Inflammatory macrophage (primary cell): ENCODE data around the gene INSL4.

Experiments
- DNase-seq, 2 donors: peaks; one replicate each; pipeline ENCODE4 v3.0.0-alpha.2; 2020 to 2022
- total RNA-seq, 18 experiments: gene quantifications; one replicate each; lab custom pipeline; 2026; ENCODE audit warnings: mixed read lengths in 6 of 18, inconsistent platforms in 2 of 18; lab: John Stamatoyannopoulos, UW

The INSL4 gene
- total RNA-seq, result 0 to 0.15 (median 0) reads per million in 18 experiments

DNA sequence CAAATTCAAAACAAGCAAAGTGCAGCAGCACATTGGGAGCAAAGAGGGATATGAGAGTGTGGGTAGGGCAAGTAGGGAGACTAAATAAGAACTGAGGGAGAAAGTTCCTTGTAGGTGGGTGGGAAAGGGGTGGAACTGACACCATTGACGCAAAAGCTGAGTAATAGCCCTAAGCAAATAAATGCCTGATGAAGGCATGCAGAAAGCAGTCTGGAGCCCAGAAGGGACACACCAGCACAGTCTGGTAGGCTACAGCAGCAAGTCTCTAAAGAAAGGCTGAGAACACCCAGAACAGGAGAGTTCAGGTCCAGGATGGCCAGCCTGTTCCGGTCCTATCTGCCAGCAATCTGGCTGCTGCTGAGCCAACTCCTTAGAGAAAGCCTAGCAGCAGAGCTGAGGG is at the start of gene INSL4:
INSL4 (plus strand) TSS at position 208 of the 400 bp plus-strand sequence; CDS start at position 313, 105 bp downstream.
- DNase-seq, result no peak

DNA sequence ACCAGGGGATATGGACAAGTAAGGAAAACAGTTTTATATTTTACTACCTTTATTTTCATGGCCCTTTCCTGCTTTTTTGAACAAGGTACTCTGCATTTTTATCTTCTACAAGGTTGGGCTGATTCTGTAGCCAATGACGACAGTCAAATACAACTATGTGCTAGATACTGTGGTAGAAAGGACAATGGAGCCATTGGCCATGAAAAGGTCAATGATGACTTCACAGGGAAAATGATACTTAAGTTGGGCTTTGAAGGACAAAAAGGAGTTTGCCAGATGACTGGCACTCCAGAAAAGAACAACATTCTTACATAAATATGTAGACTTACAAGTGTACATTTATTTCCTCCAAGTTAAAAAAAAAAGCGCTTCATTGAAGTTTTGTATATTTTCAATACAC is 46.4 kb upstream of the INSL4 start:
- DNase-seq, result no peak

DNA sequence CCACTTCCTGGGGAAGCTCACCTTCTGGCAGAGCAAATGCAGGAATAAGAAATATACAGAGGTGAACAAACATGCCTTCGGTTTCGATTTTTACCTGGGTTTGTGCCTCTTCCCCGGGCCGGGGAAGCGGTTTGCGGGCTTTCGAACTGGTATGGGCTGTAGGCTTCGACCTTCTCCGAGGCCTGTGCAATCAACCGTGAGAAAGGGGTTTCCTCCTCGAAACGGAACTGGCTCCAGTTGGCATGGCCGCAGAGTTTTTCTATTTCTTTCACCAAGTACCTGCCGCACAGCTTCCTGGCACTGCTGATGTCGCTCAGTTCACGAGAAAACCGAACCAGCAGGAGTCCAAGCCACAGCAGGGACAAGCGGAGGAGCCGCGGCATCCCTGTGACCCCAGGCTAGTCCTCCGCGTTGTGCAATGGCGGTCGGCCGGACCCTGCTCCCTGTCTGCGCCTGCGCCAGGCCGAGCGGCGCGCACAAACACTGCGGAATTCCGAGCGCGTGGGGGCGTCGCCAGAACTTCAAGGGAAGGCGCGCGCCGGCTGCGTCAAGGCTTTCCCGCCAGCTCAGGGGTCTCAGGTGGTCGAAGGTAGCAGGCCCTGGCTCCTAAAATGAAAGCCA is 45.9 kb upstream of the INSL4 start, which contains the start of gene INSL6:
INSL6 (minus strand) TSS at position 420 of the 621 bp plus-strand sequence; CDS start at position 383, 37 bp downstream.
- DNase-seq, result no peak

DNA sequence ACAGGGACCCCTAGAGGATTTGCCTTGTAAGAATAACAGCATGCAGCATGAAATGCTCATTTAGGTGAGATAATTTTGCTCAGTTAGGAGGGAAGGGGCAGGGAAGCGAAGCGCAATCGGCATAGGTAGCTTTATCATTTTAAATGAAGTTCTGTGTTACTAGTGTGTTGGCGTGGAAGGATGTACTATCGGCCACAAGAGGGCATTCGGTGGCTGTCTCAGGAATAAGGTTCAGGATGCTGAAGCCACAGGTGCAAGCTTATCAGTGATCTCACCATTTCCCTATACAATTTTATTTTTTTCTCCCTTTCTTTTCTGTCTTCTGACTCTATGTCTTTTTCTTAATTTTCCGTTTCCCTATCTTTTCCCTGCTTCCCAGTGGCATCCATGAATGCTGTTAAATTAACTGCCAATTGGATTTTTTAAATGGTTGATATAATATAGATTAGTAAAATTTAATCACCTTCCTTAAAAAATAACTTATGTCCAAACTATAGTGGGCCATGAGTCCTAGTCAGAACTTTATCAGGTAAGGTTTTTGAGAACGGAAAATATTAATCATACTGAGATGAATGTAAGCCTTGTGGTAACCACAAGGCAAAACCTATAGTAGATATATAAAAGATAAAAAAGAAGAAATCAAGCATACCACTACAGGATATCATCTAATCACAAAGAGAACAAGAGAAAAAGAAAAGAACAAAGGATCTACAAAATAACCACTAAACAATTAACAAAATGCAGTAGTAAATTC is 44.6 kb upstream of the INSL4 start:
- DNase-seq, result peak; percentile 25 to 58

DNA sequence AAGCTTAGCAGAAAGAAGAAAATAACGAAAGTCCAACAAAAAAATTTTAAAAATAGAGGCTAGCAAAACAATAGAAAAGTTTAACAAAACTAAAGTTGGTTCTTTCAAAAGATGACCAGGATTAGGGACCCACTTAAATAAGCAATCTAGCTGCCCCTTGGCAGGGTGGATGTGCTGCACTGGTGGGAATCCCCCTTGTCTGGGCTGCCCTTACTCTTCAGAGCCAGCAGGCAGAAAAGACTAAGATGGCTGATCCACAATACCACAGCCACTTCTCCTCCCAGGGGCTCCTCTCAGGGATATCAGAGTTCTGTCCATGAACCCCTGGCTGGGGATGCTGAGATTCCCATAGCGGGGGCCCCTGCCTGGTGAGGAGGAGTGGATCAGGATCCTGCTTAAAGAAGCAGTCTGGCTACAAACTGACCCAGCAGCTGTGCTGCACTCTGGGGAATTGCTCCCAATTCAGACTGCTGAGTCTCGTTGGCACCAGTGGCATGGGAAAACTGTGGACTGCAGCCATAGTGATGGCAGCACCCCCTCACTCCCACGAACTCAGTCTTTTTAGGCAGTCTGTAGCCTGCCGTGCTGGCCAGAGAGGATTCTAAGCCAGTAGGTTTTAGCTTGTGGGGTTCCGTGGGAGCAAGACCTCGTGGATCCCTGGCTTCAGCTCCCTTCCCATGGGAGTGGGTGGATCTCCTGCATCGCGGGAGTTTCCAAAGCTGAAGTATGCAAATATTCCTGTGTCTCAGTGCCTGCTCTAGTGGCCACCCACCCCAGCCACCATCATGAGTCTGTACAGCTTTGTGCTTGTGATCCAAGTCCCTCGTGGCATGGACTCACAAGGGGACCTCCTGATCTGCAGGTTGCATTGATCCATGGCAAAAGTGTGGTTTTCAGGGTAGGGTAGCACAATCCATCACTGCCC is 42.9 kb upstream of the INSL4 start:
- no peak for DNase-seq

DNA sequence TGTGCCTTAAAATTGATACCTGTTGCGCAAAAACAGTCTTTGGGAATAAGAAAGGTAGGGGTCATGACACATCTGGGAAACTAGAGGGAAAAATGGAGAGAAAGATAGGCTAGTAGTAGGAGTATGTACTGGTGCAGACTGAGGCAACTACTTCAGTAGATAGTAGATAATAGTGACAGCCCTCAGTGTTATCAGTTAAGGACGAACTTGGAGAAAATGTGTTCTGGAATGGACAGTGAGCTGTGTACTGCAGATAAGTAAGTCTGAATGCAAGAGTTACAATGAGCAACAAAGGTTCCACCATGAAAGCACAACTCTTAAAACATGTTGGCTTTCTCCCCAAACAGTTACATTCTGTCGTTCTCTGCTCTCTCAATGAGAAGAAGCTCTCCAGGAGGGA is 39.2 kb upstream of the INSL4 start:
- no peak for DNase-seq

DNA sequence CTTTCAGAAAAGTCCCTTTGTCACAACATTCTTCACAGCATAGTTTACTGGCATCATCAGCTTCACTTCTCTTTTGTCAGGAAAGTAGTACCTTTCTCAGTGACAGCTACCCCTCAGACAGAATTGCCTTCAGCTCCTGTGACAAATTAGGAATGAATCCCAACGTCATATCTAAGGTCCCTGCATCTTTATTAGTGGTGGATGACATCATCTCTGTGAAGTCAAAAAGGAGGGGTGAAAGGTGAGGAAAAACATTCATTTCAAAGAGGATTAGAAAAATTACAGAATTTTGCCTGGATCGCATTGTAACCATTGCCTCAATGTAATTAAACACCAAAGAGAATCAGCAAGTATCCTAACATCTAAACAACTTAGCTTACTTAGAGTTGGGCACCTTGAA is 37.9 kb upstream of the INSL4 start:
- no peak for DNase-seq

DNA sequence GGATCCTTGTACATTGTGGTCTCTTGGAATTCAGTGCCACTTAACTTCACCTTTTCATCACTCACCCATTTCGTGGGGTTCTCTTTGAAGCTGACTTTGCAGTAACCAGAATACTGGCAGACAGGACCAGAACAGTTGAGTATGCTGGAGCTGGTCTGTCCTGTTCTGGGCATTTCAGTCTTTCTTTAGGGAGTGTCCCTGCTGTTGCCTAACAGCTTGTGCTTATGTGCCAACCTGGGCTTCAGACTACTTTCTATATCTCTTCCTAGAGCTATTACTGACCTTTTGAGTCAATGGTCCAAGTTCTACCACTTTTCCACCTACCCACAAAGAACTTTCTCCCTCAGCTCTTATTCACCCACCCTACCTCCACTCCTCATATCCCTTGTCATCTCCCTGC is 35.8 kb upstream of the INSL4 start:
- DNase-seq, result no peak

DNA sequence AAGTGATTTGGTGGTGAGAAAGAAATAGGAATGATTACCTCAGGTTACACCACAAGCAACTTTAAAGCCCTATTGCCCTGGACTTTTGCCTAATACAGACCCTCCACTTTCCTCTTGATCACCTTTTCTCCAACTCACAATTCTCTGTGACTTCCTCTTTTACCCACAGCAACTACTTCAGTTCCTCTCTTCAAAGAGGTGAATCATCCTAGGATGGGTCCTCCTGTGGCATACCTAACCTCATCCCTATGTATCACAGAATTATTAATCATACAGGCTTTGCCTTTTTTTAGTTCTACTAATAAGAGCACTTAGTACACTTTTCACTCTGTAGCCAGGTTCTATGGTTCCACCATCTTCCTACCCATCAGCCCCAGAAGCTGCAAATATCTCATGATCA is 26.1 kb upstream of the INSL4 start:
- no peak for DNase-seq

DNA sequence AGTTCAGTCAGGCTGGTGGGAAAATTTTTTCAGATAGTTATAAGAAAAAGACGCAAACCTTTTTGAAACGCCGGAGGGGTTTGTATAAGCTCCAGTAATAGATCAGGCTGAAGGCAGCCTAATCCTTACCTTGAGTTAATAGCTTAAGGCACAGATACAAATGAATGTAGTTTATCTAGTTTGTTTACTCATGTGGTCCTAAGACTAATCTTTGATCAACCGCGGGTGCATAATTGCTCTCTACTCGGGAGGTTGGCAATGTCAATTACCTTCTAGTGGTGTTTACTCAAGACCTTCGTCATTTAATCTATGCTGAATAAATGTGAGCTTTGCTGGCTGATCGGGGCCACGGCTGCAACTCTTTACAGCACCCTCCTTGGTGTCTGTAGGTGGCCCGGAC is 665 bp upstream of the INSL4 start:
- no peak for DNase-seq

DNA sequence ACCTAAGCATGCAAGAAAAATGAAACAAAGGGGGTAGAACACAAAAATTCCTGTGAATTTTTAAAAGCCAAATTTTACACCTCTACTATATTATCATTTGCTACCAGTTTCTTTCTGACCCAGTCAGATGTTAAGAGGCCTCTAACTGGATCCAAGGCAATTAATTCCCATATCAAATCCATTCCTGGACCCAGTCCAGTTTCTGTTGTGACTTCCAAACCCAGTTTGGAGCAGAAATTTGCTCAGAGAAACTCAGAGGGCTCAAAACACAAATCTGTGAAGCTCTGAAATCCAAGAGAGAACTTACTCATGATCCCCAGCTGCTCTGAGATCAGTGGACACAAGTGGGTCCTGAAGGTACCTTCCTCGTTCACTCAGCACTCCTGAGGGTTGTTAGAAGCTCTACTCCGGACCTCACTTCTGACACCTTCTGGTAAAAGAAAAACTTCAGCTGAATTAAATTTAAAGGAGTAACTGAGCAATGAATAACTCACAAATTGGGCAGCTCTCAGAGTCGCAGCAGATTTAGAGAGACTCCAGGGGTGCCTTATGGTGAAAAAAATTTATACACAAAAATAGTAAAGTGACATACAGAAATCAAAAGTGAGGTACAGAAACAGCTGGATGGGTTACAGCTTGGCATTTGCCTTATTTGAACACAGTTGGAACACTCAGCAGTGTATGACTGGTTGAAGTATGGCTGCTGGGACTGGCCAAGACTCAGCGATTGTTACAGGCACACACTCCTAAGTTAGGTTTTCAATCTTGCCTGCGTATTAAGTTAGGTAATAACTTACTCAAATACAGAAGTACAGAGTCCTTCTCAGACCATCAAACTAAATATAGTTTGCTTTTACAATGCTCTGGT is 32.4 kb downstream of the INSL4 start:
- no peak for DNase-seq

DNA sequence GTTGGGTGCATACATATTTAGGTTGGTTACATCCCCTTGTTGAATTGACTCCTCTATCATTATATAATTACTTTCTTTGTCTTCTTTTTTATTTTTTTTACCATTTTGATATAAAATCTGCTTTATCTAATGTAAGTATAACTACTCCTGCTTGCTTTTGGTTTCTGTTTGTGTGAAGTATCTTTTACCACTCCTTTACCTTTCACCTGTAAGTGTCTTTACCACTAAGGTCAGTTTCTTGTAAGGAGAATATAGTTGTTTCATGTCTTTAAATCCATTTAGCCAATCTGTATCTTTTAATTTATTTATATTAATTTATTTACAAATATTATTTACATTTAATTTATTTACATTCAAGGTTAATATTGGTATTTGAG is 33.0 kb downstream of the INSL4 start:
- DNase-seq, result no peak

DNA sequence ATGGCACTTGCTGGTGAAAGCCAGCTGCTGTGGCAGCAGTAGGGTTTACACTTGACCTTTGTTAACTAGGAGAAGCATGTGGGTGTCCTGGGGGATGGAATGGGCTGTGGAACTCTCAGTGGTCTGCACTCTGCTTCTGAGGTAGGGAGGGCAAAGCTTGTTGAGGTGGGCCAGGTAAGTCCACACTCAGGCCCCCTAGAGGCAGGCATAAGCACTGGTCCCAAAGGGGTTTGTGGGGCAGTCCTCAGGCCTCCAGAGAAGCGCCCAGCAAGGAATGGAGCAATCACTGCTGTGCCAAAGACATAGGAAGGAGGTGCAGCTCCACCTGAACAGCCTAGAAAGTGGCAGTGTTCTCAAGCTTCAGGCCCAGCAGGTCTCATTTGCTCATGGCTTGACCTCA is 34.7 kb downstream of the INSL4 start:
- no peak for DNase-seq

DNA sequence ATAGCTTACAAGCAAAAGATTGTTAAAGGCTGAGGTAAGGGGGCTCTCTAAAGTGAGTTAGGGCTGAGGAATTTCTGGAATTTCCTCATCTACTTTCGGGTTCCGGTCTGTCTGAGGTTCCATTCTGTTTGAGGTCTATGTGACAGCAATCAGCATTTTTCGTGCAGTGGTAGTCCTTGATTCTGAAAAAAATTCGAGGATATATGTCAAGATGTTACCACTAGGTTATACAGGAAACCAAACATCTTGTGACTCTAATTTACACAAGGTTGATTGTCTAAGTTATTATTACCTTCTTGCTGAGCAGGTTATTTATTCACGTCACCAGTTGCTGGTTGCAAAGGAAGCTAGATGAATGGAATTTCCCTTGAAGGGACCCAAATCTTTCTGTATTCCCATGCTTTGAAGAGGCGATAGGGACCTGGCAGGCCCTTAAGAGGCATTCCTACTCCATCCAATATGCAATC is 38.1 kb downstream of the INSL4 start:
- DNase-seq, result no peak

DNA sequence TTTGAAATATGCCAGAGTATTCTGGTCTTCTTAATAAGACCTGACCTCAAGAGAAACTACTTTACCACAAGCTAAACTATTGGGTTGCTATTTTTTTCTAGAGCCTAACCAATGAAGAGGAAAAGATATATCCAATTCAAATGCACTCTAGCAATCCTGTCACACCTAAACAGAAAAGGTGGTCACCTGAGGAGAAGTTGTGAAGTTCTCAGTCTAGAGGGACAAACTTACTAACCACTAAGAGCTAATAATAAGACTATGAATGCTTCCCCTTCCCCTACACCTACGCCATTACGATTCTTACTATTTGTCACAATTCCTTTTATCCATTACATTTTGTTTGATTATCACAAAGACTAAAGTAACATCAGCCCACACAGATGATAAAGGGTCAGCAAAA is 43.6 kb downstream of the INSL4 start:
- DNase-seq, result no peak

DNA sequence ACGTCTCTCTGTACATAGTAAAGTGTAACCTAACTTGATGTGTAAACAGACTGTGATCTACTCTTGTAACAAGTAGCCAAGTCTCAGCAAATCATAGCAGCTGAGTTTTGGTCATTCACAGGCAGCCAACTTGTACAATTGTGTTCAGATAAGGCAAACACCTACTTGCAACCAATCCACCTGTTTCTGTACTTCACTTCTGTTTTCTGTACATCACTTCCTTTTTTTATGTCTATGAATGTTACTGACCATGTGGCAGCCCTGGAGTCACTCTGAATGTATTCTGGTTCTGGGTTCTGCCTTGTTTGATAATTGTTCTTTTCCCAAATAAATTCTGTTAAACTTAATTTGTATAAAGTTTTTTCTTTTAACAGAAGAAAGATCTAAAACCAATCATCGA is 47.3 kb downstream of the INSL4 start:
- DNase-seq, result no peak
